Body of pancreas (tissue), 4 donors: ENCODE data around the gene ZNF287. TPM values are rescaled to one million over a fixed set of nuclear protein-coding genes. Genes with fewer than 3 reads are reported as not detected.

Experiments used
- ATAC-seq: fragments of 150-250 bp; one replicate; pipeline ENCODE4 v1.9.1; 2016
- DNase-seq, 4 donors: peaks; one replicate each; pipeline ENCODE4 v3.0.0-alpha.2; 2019
- H3K27ac ChIP-seq, 4 donors: fragments of 200-600 bp; sonication (generic); 1 replicate in 3 of 4; 2 replicates in 1 of 4; pipeline versions ENCODE4 v1.5.1 to v1.6.1; 2016 to 2019; ENCODE audit warnings: mild to moderate bottlenecking in 1 of 4, mixed read lengths in 1 of 4, moderate library complexity in 1 of 4
- H3K27me3 ChIP-seq, 2 donors: fragments of 200-600 bp; sonication (generic); one replicate each; pipeline ENCODE4 v1.6.0; 2016; ENCODE audit warnings: mild to moderate bottlenecking in 1 of 2
- H3K36me3 ChIP-seq, 2 donors: fragments of 200-600 bp; sonication (generic); replicated peaks in 1 of 2; 2 replicates each; pipeline ENCODE4 v1.5.1; 2016; ENCODE audit warnings: low read depth in 2 of 2; ENCODE audit not compliant: insufficient read depth in 1 of 2
- H3K4me1 ChIP-seq: fragments of 200-600 bp; sonication (generic); one replicate; pipeline ENCODE4 v1.6.0; 2016
- H3K4me3 ChIP-seq, 2 donors: fragments of 200-600 bp; sonication (generic); 1 replicate in 1 of 2; 2 replicates in 1 of 2; pipeline ENCODE4 v1.5.1; 2016 to 2019
- H3K9me3 ChIP-seq, 3 donors: fragments of 200-600 bp; sonication (generic); 1 replicate in 2 of 3; 2 replicates in 1 of 3; pipeline ENCODE4 v1.5.1; 2016
- CTCF ChIP-seq, 7 experiments: fragments of 450-650 bp in 4 of 7; fragments of 200-600 bp in 3 of 7; sonication (generic) in 3 of 7; IDR thresholded peaks; one replicate each; pipeline ENCODE4 v1.5.1; 2016 to 2019; ENCODE audit warnings: antibody characterized with exemption in 7 of 7
- POLR2A ChIP-seq, 3 donors: fragments of 450-650 bp; IDR thresholded peaks; one replicate each; pipeline ENCODE4 v1.6.1; 2016; ENCODE audit warnings: antibody characterized with exemption in 3 of 3, mild to moderate bottlenecking in 2 of 3
- WGBS, 2 donors: methylation state at CpG; one replicate each; pipeline ENCODE4 v1.1.5; 2017; 5-methylcytosine and 5-hydroxymethylcytosine counted together
- intact Hi-C: fragments of 100-400 bp; cut with DNase I; formaldehyde crosslinking; loops from one replicate; pipeline ENCODE4 v1.15.1; 2023
- total RNA-seq, 2 donors: library from RNA; depleted of rRNA; stranded (reverse); fragments of >200 nt; gene quantifications; one replicate each; pipeline ENCODE4 v1.1.0, GENCODE V29; 2016

ZNF287 gene
- total RNA-seq, 2 donors from 2014 or later: 4.4 to 7.6 TPM

GRCh38 chr17:16519021-16519420, 50.0 kb downstream of the ZNF287 start:
- no peak for DNase-seq
- intact Hi-C loops: no loop called here
- no peak for TF ChIP-seq CTCF (IDR thresholded peaks at IDR 0.05)
- TF ChIP-seq POLR2A (IDR thresholded peaks at IDR 0.05): no peak
- H3K4me3 ChIP-seq: no peak overlapping the region
- no peaks in the 10 kb centered on the region for H3K36me3 ChIP-seq
- peaks cover 6% of the 10 kb centered on the region for H3K4me1 ChIP-seq
- no peak for ATAC-seq
- no peaks in the 10 kb centered on the region for H3K27me3 ChIP-seq
- no peak overlapping the region for H3K27ac ChIP-seq
- no peaks in the 10 kb centered on the region for H3K9me3 ChIP-seq

- H3K4me1 ChIP-seq: peaks cover 6% of the 10 kb centered on the region
- no peaks in the 10 kb centered on the region for H3K36me3 ChIP-seq
- WGBS, 2 donors: 81 to 83% methylated on average over 7 of the region's 7 CpGs
- H3K4me3 ChIP-seq: no peak overlapping the region
- no peak for ATAC-seq
- no peak for TF ChIP-seq CTCF (IDR thresholded peaks at IDR 0.05)
- no peak for TF ChIP-seq POLR2A (IDR thresholded peaks at IDR 0.05)
- no peak overlapping the region for H3K27ac ChIP-seq
- no peak for DNase-seq
- intact Hi-C loops: no loop called here
- no peaks in the 10 kb centered on the region for H3K27me3 ChIP-seq
- no peaks in the 10 kb centered on the region for H3K9me3 ChIP-seq
These were observed 51.5 kb downstream of the ZNF287 start for GRCh38 chr17:16517477-16517876.

- H3K4me1 ChIP-seq: peaks cover 6% of the 10 kb centered on the region
- no peak for TF ChIP-seq CTCF (IDR thresholded peaks at IDR 0.05)
- TF ChIP-seq POLR2A (IDR thresholded peaks at IDR 0.05): no peak
- H3K36me3 ChIP-seq: no peaks in the 10 kb centered on the region
- H3K9me3 ChIP-seq: no peaks in the 10 kb centered on the region
- intact Hi-C loops: no loop called here
- H3K27me3 ChIP-seq: no peaks in the 10 kb centered on the region
- no peak overlapping the region for H3K27ac ChIP-seq
- no peak for ATAC-seq
- no peak overlapping the region for H3K4me3 ChIP-seq
- DNase-seq: no peak
- 21 to 24% methylated on average over 16 of the region's 16 CpGs for WGBS, 2 donors
These were observed 52.4 kb downstream of the ZNF287 start for GRCh38 chr17:16516594-16517051.

- Histone ChIP-seq H3K27me3 (no peaks in the 10 kb centered on the region), H3K4me3 (no peak overlapping the region), H3K4me1 (peaks cover 2% of the 10 kb centered on the region), H3K27ac (no peak overlapping the region), H3K9me3 (no peaks in the 10 kb centered on the region), H3K36me3 (no peaks in the 10 kb centered on the region)
- ATAC-seq (no peak), DNase-seq (no peak)
- no peak for TF ChIP-seq CTCF (IDR thresholded peaks at IDR 0.05)
- no peak for TF ChIP-seq POLR2A (IDR thresholded peaks at IDR 0.05)
- WGBS, 2 donors: 68 to 71% methylated on average over 4 of the region's 4 CpGs
- intact Hi-C loops: no loop called here
These were observed 53.1 kb downstream of the ZNF287 start for GRCh38 chr17:16515933-16516332.

- TF ChIP-seq POLR2A (IDR thresholded peaks at IDR 0.05): no peak
- no peak for TF ChIP-seq CTCF (IDR thresholded peaks at IDR 0.05)
- no peak for DNase-seq
- intact Hi-C loops: no loop called here
- no peak overlapping the region for H3K4me3 ChIP-seq
- H3K27me3 ChIP-seq: no peaks in the 10 kb centered on the region
- H3K27ac ChIP-seq: no peak overlapping the region
- WGBS, 2 donors: 72 to 75% methylated on average over 6 of the region's 6 CpGs
- no peaks in the 10 kb centered on the region for H3K4me1 ChIP-seq
- ATAC-seq: no peak
- H3K36me3 ChIP-seq: no peaks in the 10 kb centered on the region
- no peaks in the 10 kb centered on the region for H3K9me3 ChIP-seq
These were observed 55.1 kb downstream of the ZNF287 start for GRCh38 chr17:16513873-16514272.
